Nephron progenitor cell (in vitro differentiated cells): ENCODE results near the gene RHD.
"Not testable (repeated sequence)": the region's sequence is repeated elsewhere in the genome, so short reads cannot be mapped to it uniquely, and the experiment has no call there.

ENCODE experiments used
- DNase-seq: peaks from one replicate; pipeline ENCODE4 v3.0.0; 2021
- H3K27ac Mint-ChIP-seq: 2 replicates; pipeline ENCODE4 v1.8.0; 2021; ENCODE audit warnings: mild to moderate bottlenecking, moderate library complexity, mixed read lengths
- H3K27me3 Mint-ChIP-seq: 2 replicates; pipeline ENCODE4 v1.8.0; 2021; ENCODE audit warnings: mild to moderate bottlenecking, low read depth, mixed read lengths; ENCODE audit not compliant: poor library complexity
- H3K36me3 Mint-ChIP-seq: 2 replicates; pipeline ENCODE4 v1.8.0; 2021; ENCODE audit warnings: low read depth, mixed read lengths
- H3K4me1 Mint-ChIP-seq: 2 replicates; pipeline ENCODE4 v1.8.0; 2021; ENCODE audit warnings: mixed read lengths
- H3K4me3 Mint-ChIP-seq: 2 replicates; pipeline ENCODE4 v1.8.0; 2021; ENCODE audit warnings: mild to moderate bottlenecking, moderate library complexity, mixed read lengths
- H3K9me3 Mint-ChIP-seq: 2 replicates; pipeline ENCODE4 v1.8.0; 2021; ENCODE audit warnings: mild to moderate bottlenecking, moderate library complexity, mixed read lengths

RHD gene

DNA sequence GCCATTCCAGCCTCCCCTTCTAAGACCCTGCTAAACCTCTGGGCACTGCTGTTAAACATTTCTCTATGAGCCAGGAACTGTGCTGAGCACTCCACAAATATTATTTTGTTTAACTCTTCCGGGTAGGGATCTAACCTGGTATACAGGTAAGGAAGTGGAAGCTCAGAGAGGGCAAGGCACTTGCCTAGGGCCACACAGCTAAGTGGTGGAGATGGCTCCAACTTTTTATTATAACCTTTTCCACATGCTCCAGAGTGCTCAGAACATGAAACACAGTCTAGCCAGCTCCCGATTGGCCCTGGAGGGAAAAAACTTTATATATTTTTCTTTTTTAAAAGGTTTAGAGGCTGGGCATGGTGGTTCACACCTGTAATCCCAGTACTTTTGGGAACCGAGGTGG lies 13.6 kb downstream of the RHD start:
- H3K4me1 Mint-ChIP-seq, H3K27me3 Mint-ChIP-seq, H3K9me3 Mint-ChIP-seq, DNase-seq, H3K27ac Mint-ChIP-seq, H3K36me3 Mint-ChIP-seq, H3K4me3 Mint-ChIP-seq: not testable (repeated sequence)

DNA sequence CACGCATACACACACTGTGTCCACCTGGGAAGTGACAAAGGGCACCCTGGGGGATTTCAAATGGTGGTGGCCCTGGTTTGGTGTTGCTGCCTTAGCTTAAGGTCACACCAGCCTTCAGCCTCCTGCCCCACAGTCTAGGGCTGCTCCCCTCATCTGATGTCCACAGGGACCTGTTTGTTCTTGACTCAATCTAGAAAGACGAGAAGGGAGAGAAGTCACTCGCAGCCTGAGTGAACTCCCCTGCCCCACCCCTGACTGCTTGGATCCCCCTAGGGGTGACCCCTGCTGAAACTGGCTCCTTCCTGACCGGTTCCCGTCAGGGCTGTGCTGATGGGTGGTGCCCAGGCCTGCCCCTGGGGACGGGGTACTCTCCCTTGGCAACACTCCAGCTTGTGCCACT lies 14.9 kb downstream of the RHD start:
- not testable (repeated sequence) for H3K9me3 Mint-ChIP-seq, H3K36me3 Mint-ChIP-seq, H3K4me1 Mint-ChIP-seq, H3K4me3 Mint-ChIP-seq, H3K27ac Mint-ChIP-seq, H3K27me3 Mint-ChIP-seq, DNase-seq

DNA sequence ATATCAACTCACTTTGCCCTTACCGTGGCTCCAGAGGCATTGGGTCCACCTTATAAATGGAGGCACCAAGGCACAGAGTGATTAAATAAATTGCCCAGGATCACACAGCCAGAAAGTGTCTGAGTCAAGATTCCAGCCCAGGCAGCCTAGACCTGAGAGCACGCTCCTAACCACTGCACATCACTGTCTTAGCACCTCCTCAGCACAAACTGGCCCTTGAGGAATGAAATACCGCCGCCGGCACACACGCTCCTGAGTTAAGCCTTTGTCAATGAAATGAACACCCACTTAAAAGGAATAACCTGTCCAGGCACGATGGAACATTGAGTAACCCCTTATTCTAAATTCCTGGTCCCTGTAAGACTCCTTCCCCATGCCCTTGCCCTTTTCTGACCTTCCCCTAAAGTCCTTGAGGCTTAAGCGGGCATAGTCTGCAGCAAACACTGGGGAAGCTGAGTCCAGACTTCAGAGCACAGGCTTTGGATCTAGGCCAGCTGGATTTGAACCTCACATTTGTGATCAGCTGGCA lies 16.3 kb downstream of the RHD start:
- H3K27ac Mint-ChIP-seq, H3K4me3 Mint-ChIP-seq, H3K4me1 Mint-ChIP-seq, DNase-seq, H3K9me3 Mint-ChIP-seq, H3K36me3 Mint-ChIP-seq: not testable (repeated sequence)
- H3K27me3 Mint-ChIP-seq, result peaks cover 11% of the 10 kb centered on the region

DNA sequence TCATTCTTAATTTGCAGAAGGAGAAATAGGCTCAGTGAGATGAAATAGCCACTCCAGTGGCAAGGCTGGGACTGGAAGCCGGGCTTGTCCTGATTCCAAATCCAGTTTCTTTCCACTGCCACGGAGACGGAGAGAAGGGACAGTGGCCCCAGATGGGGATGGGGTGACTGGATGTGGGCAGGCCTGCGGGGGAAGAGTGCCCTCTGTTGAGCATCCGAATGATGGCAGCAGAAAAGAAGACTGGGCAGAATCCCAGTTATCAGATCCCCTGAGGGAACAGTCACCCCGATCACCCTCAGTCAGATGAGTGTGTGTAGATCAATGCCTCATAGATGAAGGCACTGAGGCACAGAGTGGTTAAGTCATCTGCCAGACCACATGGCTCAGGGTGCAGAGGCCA lies 17.7 kb downstream of the RHD start:
- DNase-seq, H3K4me3 Mint-ChIP-seq, H3K9me3 Mint-ChIP-seq, H3K4me1 Mint-ChIP-seq, H3K36me3 Mint-ChIP-seq, H3K27ac Mint-ChIP-seq: not testable (repeated sequence)
- H3K27me3 Mint-ChIP-seq, result peaks cover 11% of the 10 kb centered on the region

DNA sequence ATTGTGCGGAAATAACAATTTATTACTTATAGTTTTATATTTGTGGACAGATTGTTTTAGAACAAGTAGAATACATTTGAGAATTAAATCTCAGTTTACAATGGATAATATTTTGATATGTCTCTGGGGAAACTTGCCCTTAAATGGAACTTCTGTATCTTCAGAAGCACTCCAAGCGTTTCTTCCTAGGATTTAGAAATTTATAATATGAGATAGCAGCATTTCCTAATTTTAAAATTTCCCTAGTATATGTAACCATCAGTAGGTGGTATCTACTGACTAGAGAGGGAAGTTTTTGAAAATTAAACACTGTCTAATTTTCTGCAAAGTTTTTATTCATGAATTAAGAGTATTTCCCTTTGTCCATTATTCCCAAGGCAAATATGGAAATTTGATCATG lies 21.1 kb downstream of the RHD start:
- H3K27ac Mint-ChIP-seq, H3K27me3 Mint-ChIP-seq, H3K9me3 Mint-ChIP-seq, H3K36me3 Mint-ChIP-seq, DNase-seq, H3K4me1 Mint-ChIP-seq, H3K4me3 Mint-ChIP-seq: not testable (repeated sequence)

DNA sequence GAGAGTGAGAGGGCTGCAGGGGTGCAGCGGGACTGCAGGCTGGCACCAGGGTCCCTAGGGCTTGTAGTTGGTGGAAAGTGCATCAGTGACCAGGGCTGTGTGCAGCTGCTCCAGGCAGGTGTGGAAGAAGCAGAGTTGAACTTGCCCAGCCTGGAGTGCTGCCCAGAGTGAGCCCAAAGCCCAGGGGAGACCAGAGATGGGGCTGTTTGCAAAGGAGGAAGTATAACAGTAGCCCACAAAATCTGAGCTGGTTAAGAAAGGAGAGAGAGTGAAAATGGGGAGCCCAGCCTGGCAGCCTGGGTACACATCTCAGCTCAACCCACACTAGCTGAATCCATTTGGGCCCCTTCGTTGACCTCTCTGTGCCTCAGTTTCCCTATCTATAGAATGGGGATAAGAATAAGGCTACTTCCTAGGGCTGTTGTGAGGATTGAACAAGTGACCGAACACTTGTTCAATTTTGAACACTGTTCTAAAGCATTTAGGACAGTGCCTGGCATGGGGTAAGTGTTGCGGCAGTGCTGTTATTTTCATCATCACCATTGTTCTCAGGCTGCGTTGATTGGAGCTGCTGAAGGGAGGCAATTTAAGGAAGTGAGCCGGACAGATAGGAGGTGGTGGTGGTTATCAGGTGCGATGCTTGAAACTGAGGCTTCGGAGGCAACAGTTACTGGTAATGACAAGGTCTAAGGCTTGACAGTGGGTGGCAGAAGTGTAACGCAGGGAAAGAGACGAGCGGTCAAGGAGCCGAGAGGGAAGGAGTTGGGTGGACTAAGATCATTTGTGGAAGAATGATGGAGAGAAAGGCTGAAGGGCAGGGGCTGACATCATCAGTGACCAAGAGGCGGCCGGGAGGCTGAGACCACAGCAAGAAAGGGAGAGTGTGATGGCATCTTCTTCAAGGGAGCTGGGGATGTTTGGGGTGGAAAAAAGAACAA lies 22.8 kb downstream of the RHD start:
- H3K9me3 Mint-ChIP-seq, result not testable (repeated sequence)

DNA sequence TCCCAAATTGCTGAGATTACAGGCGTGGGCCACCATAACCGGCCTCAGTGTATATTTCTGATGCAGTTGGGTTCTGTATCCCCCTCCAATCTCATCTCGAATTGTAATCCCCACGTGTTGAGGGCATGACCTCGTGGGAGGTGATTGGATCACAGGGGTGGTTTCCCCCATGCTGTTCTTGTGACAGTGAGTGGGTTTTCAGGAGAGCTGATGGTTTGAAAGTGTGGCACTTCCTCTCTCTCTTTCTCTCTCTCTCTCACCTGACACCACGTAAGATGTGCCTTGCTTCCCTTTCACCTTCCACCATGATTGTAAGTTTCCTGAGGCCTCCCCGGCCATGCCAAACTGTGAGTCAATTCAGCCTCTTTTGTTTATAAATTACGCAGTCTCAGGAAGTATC lies 24.2 kb downstream of the RHD start:
- not testable (repeated sequence) for H3K4me1 Mint-ChIP-seq, H3K4me3 Mint-ChIP-seq, H3K36me3 Mint-ChIP-seq, DNase-seq, H3K27me3 Mint-ChIP-seq, H3K9me3 Mint-ChIP-seq, H3K27ac Mint-ChIP-seq

More for the DNA sequence above, 22.8 kb downstream of the RHD start:
- H3K4me3 Mint-ChIP-seq, H3K36me3 Mint-ChIP-seq, H3K27me3 Mint-ChIP-seq, DNase-seq, H3K4me1 Mint-ChIP-seq, H3K27ac Mint-ChIP-seq: not testable (repeated sequence)

DNA sequence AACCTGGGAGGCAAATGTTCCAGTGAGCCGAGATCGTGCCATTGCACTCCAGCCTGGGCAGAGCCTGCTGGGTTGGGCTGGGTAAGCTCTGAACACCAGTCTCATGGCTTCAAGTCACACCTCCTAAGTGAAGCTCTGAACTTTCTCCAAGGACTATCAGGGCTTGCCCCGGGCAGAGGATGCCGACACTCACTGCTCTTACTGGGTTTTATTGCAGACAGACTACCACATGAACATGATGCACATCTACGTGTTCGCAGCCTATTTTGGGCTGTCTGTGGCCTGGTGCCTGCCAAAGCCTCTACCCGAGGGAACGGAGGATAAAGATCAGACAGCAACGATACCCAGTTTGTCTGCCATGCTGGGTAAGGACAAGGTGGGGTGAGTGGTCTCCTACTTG lies 28.4 kb downstream of the RHD start:
- not testable (repeated sequence) for H3K4me1 Mint-ChIP-seq, DNase-seq, H3K36me3 Mint-ChIP-seq, H3K27ac Mint-ChIP-seq, H3K27me3 Mint-ChIP-seq, H3K9me3 Mint-ChIP-seq, H3K4me3 Mint-ChIP-seq

DNA sequence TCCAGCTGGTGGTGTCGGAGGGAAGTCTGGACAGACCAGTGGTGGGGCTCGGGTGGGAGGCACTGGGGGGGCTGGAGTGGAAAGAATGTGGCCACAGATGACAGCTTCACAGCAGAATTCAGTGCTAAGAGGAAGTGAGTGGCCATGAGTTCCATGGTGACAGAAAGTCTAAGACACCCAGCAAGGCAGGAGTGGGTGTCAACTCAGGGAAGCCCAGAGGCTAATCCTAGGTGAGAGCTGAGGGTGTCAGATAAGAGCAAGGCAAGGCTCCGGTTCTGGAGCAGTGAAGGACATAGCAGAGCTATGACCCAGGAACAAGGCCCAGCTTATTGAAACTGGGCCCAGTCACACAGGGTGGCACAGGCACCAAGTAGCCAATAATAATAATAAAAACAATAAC lies 30.0 kb downstream of the RHD start:
- not testable (repeated sequence) for H3K4me1 Mint-ChIP-seq, H3K27me3 Mint-ChIP-seq, H3K27ac Mint-ChIP-seq, H3K9me3 Mint-ChIP-seq, DNase-seq, H3K36me3 Mint-ChIP-seq, H3K4me3 Mint-ChIP-seq

DNA sequence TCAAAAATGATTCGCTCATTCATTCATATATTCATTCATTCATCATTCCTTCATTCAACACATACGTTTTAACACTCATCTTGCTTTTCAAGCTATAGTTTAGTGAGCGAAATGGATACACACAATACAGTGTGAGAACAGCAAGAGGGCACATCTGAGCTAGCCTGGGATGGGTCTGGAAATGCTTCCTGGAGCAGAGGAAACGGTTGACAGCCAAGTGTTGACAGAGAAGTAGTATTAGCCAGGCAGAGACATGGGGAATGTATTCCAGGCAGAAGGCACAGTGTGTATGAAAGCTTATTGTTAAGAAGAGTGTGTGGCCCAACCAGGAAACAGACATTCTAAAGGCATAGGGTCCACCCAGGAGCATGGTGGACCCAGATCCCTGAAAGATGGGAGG lies 32.6 kb downstream of the RHD start:
- not testable (repeated sequence) for H3K4me1 Mint-ChIP-seq, H3K9me3 Mint-ChIP-seq, H3K4me3 Mint-ChIP-seq

DNA sequence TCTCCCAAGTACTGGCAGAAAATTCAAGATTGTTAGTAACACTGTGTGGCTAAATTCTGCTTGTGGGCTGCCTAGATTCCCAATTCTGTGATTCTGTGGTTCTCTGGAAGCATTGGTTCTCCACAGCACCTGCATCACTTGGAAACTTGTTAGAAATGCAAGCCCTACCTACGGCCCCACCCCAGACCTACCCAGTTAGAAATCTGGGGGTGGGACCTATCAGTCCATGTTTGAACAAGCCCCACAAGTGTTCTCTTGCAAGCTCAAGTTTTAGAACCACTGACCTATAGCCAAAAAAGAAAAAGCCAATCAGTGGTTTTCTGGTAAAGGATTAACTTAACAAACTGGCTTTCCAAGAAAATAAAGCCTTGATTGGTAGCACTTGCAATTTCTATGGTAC lies 35.9 kb downstream of the RHD start:
- not testable (repeated sequence) for H3K4me3 Mint-ChIP-seq, H3K4me1 Mint-ChIP-seq, H3K9me3 Mint-ChIP-seq, DNase-seq, H3K27me3 Mint-ChIP-seq, H3K27ac Mint-ChIP-seq
- peaks cover 10% of the 10 kb centered on the region for H3K36me3 Mint-ChIP-seq

More for the DNA sequence above, 32.6 kb downstream of the RHD start:
- H3K36me3 Mint-ChIP-seq, DNase-seq, H3K27me3 Mint-ChIP-seq, H3K27ac Mint-ChIP-seq: not testable (repeated sequence)

DNA sequence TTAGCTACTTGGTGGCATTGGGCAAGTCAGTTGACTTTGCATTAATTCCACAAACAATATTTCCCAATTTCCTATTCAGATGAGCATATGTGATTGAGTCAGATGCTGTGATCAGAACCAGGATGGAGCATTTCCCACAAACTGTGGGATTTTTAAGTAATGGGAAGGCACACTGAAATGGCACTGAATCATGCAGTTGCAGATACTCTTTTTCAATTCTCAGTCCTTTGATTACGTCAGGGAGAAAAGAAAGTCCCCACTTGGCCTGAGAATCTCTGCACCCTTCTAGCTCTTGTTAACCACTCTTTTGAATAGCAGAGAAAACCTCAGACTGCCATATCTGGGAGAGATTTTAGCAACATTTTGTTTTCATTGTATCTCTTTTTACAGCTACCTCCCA lies 36.8 kb downstream of the RHD start:
- not testable (repeated sequence) for DNase-seq, H3K27ac Mint-ChIP-seq

DNA sequence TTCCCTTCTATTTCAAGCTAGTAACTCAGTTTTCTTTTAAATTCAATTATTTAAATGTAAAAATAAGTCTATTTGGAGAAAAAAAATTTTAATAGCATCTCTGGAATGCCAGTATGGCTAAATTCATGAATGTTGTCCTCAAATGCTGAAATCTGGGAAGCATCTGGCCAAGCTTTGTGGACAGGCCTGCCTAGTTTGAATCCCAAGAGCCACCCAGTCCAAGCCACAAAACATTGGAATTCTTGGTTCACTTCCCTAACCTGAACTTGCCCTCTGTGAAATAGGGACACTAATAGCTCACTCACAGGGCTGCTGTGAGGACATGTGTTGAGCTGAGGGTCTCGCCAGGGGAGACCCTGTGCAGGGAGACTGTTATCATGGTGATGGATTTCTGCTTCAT lies 37.2 kb downstream of the RHD start:
- not testable (repeated sequence) for H3K27ac Mint-ChIP-seq, DNase-seq, H3K4me1 Mint-ChIP-seq, H3K27me3 Mint-ChIP-seq, H3K9me3 Mint-ChIP-seq, H3K4me3 Mint-ChIP-seq
- H3K36me3 Mint-ChIP-seq, result peaks cover 23% of the 10 kb centered on the region

More for the DNA sequence above, 36.8 kb downstream of the RHD start:
- H3K27me3 Mint-ChIP-seq, H3K4me3 Mint-ChIP-seq, H3K4me1 Mint-ChIP-seq, H3K9me3 Mint-ChIP-seq: not testable (repeated sequence)
- H3K36me3 Mint-ChIP-seq, result peaks cover 19% of the 10 kb centered on the region

DNA sequence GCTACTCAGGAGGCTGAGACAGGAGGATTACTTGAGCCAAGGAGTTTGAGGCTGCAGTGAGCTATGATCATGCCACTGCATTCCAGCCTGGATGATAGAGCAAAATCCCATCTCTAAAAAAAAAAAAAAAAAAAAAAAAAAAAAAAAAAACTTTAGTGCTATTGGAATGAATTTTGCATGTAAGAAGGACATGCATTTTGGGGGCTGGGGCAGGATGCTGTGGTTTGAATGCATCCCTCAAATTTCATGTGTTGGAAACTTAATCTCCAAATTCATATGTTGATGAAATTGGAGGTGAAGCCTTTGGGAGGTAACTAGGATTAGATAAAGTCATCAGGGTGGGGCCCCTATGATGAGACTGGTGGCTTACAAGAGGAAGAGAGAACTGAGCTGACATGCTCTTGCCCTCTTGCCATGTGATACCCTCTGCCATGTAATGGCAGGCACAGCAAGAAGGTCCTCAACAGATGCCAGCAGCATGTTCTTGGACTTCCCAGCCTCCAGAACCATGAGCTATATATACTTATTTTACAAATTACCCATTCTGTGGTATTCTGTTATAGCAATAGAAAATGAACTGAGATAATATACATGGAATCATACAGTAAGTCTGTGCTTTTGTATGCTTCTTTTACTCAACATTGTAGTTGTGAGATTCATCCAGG lies 40.6 kb downstream of the RHD start:
- H3K9me3 Mint-ChIP-seq, H3K27ac Mint-ChIP-seq, DNase-seq, H3K4me1 Mint-ChIP-seq, H3K27me3 Mint-ChIP-seq, H3K4me3 Mint-ChIP-seq: not testable (repeated sequence)
- H3K36me3 Mint-ChIP-seq, result peaks cover 28% of the 10 kb centered on the region
